CD4-positive, alpha-beta T cell treated with Interleukin-15 for 4 hours (primary cell): ENCODE data around the gene GATAD2B.
"Not testable (repeated sequence)": the region's sequence is repeated elsewhere in the genome, so short reads cannot be mapped to it uniquely, and the experiment has no call there.

Experiments
- DNase-seq: peaks from one replicate; pipeline ENCODE4 v3.0.0-alpha.2; 2020; ENCODE audit warnings: low spot score

GATAD2B gene

GRCh38 chr1:153778051-153778823 is 144.5 kb downstream of the GATAD2B start:
- no peak for DNase-seq

- DNase-seq, result no peak
These were observed 145.1 kb downstream of the GATAD2B start for GRCh38 chr1:153777648-153778047.

- no peak for DNase-seq
These were observed 145.9 kb downstream of the GATAD2B start for GRCh38 chr1:153776845-153777370.

- no peak for DNase-seq
These were observed 146.4 kb downstream of the GATAD2B start for GRCh38 chr1:153776352-153776751.

- peak; percentile 61 for DNase-seq
These were observed 147.1 kb downstream of the GATAD2B start for GRCh38 chr1:153775458-153776327.

- DNase-seq, result peak; percentile 15
These were observed 147.9 kb downstream of the GATAD2B start, which contains the start of gene SLC27A3 for GRCh38 chr1:153774780-153775457. SLC27A3 (plus strand) TSS chr1:153775407; CDS start chr1:153775498, 91 bp downstream.

GRCh38 chr1:153774026-153774595 is 148.7 kb downstream of the GATAD2B start:
- DNase-seq, result no peak

GRCh38 chr1:153773096-153773921 is 149.5 kb downstream of the GATAD2B start:
- DNase-seq, result no peak

- DNase-seq, result no peak
These were observed 150.8 kb downstream of the GATAD2B start for GRCh38 chr1:153771841-153772593.

GRCh38 chr1:153771261-153771660 is 151.5 kb downstream of the GATAD2B start:
- no peak for DNase-seq

GRCh38 chr1:153770797-153771196 is 152.0 kb downstream of the GATAD2B start:
- no peak for DNase-seq

- DNase-seq, result no peak
These were observed 153.6 kb downstream of the GATAD2B start for GRCh38 chr1:153769221-153769620.

GRCh38 chr1:153768316-153769181 is 154.2 kb downstream of the GATAD2B start:
- no peak for DNase-seq

GRCh38 chr1:153767519-153767918 is 155.3 kb downstream of the GATAD2B start:
- no peak for DNase-seq

- not testable (repeated sequence) for DNase-seq
These were observed 156.1 kb downstream of the GATAD2B start for GRCh38 chr1:153766663-153767062.

GRCh38 chr1:153764310-153764709 is 158.5 kb downstream of the GATAD2B start:
- no peak for DNase-seq

- DNase-seq, result no peak
These were observed 159.2 kb downstream of the GATAD2B start for GRCh38 chr1:153763365-153764225.

- no peak for DNase-seq
These were observed 162.3 kb downstream of the GATAD2B start for GRCh38 chr1:153760440-153760839.
